ENCODE results near the gene CD79B. TPM values are rescaled to one million over a fixed set of nuclear protein-coding genes. Genes with fewer than 3 reads are reported as not detected.
"Not testable (repeated sequence)": the region's sequence is repeated elsewhere in the genome, so short reads cannot be mapped to it uniquely, and the experiment has no call there.

Gene CD79B
- polyA plus RNA-seq, 10 donors, result 1.9 to 4.1 (median 3.1) TPM

DNA sequence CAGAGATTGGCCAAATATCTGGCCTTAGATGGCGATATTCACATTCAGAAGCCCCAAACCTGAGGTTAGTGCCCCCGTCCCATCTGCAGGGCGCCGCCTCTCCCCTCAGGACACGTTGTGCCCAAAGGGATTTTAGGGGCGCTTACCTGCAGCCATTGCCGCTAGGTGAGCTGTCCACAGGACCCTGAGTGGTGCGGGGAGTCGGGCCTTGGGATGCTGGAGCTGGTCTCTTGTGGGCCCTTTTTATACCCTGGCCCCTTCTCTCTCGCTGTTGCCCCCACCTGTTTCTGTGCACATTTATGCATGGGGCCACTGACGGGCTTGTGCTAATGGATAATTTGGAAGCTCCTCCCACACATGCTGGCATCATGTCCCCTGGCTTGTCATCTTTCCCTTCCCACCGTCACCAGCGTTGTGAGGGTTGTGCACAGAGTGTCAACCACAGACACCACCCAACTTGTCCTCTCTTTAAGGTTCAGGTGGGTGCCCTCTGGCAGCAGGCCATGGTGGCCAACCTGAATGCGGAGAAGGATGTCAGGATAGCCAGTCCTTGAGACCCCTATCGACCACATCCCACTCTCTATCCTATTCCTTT is 21.0 kb downstream of the CD79B start, which contains the start of gene CSHL1:
CSHL1 (minus strand) TSS at position 218 of the 595 bp plus-strand sequence; CDS start at position 156, 62 bp downstream.
- no peak for DNase-seq

DNA sequence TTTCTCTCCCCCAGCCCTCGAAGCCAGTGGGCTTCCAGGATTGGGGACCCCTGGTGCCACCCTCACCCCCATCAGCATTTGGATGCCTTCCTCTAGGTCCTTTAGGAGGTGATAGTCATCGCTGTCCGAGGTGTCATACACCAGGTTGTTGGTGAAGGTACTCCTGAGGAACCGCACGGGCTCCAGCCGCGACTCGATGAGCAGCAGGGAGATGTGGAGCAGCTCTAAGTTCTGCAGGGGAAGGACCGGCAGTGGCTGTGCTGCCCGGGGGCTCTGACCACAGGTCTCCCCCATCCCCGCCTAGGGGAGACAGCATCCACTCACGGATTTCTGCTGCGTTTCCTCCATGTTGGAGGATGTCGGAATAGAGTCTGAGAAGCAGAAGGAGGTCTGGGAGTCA is 22.0 kb downstream of the CD79B start:
- no peak for DNase-seq

GRCh38 chr17:63909586-63909985 is 22.5 kb downstream of the CD79B start:
- not testable (repeated sequence) for DNase-seq

DNA sequence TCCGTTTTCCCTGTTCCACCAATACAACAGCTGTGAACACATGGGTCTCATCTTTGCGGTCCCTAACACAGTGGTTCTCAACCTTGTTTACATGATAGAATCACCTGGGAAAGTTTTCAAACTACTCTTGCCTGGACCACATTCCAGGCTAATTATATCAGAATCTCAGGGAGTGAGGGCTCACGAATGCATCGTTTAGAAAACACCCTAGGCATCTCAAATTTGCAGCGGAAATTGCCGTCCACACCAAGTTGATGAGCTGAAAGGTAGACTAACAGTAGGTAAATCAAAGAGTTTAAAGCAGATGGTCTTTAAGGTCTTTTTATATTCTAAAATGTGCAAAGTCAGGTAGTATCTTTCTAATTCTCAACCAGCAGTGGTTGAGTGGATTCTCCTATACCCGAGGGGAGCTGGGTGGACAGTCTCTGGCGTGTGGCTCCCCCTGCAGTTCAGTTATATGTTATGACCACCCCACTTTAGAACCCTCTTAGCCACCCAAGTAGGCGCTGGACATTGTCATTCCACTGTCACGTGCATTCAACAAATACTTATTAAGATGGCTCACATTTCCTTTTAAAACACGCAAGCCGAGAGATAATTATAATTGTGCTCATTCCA is 24.9 kb downstream of the CD79B start:
- not testable (repeated sequence) for DNase-seq

GRCh38 chr17:63904796-63905195 is 27.3 kb downstream of the CD79B start:
- DNase-seq, result not testable (repeated sequence)

DNA sequence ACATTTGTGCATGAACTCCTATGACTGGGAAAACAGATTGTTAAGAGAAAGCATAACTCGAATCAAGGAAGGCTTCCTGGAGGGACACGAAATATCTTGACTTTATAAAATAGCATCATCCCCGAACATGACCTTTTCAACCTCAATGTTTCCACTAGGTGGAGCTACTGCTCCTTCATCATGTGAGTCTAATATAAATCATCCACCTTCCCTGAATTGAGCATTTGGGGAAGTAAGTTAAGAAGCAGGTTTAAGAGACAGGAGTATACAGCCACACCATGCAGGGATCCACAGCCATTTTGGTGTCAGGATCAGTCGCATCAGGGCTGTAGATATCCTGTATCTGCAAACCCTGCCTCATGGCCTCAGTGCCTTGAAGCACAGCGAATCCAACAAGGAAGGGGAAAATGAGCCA is 28.3 kb downstream of the CD79B start:
- not testable (repeated sequence) for DNase-seq

DNA sequence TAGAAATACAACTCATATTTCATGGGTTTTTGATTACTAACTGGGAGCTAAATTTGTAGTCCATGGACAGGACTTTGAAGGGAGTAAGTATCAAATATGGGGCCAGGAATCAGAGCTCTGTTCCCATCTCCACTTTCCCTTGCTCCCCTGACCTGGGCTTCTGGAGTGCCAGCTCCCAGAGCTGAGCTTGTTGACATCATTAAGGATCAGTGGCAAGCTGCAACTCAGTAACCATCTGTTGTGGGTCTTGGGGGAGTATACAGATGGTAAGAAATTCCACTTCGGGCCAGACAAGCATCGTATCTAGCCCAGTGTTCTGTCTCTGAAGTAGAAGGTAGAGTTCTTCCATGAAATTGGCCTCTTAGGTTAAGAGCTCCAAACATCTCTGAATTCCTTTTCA is 30.2 kb downstream of the CD79B start:
- not testable (repeated sequence) for DNase-seq

DNA sequence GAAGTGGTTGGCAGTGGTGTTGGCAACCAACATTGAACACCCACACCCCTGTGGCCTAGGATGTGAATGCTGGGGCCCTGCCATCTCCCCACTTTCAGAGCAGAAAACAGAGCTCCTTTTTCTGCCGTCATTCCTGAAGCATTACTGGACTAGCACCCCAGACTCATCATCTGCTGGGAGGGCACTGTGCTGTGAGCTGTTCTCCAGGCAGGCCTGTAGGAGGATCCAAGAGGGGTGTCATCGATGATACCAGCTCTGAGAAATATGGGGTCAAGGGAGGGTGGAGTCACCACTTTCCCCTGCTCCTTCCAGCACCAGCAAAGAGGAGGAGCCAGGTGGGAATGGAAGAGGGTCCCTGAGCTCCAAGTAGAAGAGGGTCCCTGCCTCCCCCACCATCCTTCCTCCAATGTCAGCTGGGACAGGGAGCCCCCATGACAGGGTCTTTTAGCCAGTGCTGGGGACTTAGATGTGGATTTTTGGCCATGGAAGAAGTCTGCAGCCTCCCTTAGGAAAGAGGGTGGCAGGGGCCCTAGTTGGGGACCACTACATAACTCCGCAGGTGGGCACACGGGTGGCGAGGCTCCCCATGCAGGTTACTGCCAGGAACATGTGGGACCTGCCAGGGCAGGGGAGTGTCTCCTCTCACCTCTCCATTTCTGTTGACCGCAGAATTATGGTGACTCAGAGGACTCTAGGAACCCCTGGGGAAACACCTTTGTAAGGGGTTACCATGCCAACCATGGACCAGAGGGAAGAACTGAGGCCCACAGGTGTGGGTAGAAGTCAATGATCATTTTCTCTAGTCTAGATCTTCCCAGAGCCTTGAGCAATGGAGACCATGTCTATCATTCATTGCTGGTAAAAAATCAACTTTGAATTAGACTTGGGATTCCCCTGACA is 33.0 kb downstream of the CD79B start:
- DNase-seq, result not testable (repeated sequence)

DNA sequence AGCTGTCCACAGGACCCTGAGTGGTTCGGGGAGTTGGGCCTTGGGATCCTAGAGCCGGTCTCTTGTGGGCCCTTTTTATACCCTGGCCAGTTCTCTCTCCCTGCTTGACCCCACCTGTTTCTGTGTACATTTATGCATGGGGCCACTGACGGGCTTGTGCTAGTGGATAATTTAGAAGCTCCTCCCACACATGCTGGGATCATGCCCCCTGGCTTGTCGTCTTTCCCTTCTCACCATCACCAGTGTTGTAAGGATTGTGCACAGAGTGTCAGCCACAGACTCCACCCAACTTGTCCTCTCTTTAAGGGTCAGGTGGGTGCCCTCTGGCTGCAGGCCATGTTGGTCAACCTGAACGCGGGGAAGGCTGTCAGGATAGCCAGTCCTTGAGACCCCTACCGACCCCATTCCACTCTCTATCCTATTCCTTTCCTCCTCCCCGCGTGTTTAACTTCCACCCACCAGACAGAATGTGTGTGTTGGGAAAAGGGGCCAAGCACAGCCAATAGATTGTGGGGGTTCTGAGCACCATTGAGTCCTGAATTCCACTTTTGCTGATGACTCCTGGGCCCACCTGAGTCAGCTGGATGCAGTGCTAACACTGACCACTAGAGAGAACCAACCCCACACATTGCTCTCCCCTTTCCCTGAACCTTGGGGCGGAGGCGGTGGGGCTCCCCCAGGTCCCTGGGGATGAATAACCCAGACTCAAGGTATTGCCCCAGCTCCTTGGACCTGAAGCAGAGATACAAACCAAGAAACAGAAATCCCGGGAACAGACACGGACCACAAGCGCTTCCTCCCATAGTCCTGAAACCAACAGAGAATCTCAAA is 35.4 kb downstream of the CD79B start, which contains the start of gene CSH1:
CSH1 (minus strand) TSS at position 51 of the 831 bp plus-strand sequence. CDS start 63 bp downstream, outside the sequence.
- not testable (repeated sequence) for DNase-seq

DNA sequence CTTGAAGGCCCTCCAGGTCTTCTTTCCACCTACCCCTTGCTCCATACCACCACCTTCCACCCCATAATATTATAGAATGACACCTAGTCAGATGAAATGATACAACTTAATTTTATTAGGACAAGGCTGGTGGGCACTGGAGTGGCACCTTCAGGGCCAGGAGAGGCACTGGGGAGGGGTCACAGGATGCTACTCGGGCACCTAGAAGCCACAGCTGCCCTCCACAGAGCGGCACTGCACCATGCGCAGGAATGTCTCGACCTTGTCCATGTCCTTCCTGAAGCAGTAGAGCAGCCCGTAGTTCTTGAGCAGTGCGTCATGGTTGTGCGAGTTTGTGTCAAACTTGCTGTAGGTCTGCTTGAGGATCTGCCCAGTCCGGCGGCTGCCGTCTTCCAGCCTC is 37.3 kb downstream of the CD79B start:
- DNase-seq, result not testable (repeated sequence)

DNA sequence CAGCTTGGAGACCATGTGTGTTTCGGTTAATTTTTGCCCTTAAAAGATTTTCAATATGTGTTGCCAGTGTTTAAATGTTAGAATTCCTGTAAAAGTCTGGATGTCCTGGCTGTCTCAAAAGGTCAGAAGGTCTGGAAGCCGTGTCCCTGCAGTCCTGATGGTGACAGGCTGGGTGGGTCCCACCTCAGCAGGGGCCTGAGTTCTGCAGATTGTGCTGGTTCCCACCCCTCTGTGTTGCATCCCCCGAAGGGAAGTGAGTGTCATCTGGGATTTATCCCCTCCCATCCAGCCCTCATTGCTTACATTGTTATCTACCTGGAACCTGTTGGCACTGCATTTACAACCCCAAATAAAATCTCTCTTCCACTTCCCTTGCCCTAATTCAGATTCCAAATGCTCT is 38.1 kb downstream of the CD79B start:
- DNase-seq, result not testable (repeated sequence)

GRCh38 chr17:63892316-63893037 is 39.7 kb downstream of the CD79B start:
- not testable (repeated sequence) for DNase-seq

- peak in 2 of 3 donors; percentile 6 to 45 for DNase-seq
Observed at GRCh38 chr17:63889026-63889848, 42.9 kb downstream of the CD79B start.

DNA sequence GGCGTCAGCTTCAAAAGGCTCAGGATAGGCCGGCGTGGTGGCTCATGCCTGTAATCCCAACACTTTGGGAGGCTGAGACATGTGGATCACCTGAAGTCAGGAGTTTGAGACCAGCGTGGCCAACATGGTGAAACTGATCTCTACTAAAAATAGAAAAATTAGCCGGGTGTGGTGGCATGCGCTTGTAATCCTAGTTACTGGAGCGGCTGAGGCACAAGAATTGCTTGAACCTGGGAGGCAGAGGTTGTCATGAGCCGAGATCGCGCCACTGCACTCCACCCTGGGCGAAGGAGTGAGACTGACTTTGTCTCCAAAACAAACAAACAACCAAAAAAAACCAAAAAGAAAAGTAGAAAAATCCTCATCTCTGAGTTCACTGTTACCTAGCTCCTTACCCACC is 47.0 kb downstream of the CD79B start:
- DNase-seq, result not testable (repeated sequence)

DNA sequence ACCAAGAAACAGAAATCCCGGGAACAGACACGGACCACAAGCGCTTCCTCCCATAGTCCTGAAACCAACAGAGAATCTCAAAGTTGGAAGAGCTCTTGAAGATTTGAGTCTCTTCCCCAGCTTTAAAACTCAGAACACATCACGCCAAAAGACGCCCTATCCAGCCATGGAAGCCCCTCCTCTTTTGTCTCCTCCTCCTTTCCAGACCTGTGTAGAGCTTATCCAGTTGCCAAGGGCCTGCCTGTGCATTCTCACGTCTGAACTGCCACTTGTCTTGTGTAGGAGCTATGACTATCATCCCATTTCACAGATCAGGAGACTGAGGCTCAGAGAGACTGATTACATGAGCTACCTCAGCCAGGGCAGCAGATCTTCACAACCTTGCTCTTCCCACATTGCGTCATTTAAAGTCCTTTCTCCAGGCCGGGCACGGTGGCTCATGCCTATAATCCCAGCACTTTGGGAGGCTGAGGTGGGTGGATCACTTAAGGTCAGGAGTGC is 49.5 kb downstream of the CD79B start:
- DNase-seq, result not testable (repeated sequence)

DNA sequence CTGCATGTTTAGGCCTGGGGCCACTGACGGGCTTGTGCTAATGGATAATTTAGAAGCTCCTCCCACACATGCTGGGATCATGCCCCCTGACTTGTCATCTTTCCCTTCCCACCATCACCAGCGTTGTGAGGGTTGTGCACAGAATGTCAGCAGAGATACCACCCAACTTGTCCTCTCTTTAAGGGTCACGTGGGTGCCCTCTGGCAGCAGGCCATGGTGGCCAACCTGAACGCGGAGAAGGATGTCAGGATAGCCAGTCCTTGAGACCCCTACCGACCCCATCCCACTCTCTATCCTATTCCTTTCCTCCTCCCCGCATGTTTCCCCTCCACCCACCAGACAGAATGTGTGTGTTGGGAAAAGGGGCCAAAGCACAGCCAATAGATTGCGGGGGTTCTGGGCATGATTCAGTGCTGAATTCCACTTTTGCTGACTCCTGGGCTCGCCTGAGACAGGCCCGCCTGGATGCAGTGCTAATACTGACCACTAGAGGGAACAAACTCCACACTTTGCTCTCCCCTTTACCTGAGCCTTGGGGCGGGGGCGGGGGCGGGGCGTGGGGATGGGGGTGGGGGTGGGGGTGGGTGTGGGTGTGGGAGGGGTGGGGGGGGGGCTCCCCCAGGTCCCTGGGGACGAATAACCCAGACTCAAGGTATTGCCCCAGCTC is 50.1 kb downstream of the CD79B start, which contains the start of gene GH2:
GH2 (minus strand) TSS at position 10 of the 667 bp plus-strand sequence. CDS start 143 bp downstream, outside the sequence.
- peak in 2 of 3 donors; percentile 25 to 30 for DNase-seq

- DNase-seq, result not testable (repeated sequence)
Observed at GRCh38 chr17:63881337-63881736, 50.8 kb downstream of the CD79B start.

- no peak for DNase-seq
Observed at GRCh38 chr17:63880706-63881105, 51.4 kb downstream of the CD79B start.

Measured in muscle of back (tissue), 11 donors.